ENCODE measurements around the gene SOX14. TPM values are rescaled to one million over a fixed set of nuclear protein-coding genes. Genes with fewer than 3 reads are reported as not detected.

SOX14 gene
- not detected in 2 replicates for total RNA-seq (2014; rRNA removed; shearing (Covaris generic))

DNA sequence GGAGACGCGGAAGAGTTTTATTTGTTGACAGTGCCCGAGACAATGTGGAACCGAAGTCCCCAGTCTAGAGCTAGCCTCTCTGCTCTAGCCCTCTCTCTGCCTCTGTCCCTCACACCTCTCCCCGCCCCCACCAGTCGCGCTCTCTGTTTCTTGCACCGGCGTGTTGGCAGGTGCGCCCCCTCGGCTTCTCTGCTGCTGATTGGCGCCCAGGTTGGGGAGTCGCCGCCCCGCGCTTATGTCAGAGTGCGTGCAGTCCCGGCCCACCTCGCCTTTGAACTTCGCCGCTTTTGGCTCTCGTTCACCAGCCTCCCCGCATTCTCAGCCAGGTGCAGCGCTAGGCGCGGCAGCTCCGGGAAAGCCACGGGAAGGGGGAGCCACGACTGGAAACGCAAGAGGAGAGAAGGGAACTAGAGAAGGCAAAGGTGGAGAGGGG, at the start of gene SOX14:
SOX14 (plus strand) TSS at position 315 of the 433 bp plus-strand sequence. CDS start 470 bp downstream, outside the sequence.
- no peak for DNase-seq (ENCODE audit: low spot score)

DNA sequence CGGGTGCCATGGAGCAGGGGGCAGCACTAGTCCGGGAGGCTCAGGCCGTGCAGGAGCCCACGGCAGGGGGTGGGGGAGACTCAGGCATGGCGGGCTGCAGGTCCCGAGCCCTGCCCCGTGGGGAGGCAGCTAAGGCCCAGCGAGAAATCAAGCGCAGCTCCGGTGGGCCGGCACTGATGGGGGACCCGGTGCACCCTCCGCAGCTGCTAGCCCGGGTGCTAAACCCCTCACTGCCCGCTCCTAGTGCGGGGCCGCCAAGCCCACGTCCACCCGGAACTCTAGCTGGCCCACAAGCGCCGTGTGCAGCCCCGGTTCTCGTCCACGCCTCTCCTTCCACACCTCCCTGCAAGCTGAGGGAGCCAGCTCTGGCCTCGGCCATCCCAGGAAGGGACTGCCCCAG, 49.6 kb upstream of the SOX14 start:
- DNase-seq (ENCODE audit: low spot score): no peak

DNA sequence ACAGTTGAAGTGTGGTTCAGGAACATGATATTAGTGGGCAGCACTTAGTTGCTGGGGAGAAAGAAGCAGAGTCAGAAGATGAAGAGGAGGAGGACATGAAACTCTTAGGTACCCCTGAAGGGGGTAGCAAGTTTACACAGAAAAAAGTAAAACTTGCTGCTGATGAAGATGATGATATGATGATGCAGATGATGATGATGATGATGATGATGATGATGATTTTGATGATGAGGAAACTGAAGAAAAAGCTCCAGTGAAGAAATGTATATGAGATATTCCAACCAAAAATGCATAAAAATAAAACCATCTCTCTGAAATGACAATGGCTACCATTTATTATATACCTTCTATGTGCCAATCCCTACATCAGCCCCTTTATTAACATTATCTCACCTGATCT, 39.9 kb upstream of the SOX14 start:
- no peak for DNase-seq (ENCODE audit: low spot score)

DNA sequence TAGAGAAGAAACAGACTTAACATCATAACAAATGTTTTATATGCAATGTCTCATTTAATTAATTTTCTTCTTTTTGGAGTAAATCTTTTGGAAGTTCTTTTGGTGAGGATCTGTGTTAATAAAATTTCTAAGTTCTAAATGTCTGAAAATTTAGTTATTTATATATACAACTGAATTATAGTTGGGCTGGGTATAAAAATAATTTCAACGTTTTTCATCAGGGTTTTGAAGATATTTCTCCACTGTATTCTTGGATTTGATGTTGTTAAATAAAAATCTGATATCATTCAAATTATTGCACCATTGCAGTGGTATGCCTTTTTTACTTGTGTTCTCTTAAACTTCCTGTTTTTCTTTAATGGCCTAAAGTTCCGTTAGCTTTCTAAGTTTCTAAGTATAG, 26.9 kb upstream of the SOX14 start:
- DNase-seq (ENCODE audit: low spot score): no peak

DNA sequence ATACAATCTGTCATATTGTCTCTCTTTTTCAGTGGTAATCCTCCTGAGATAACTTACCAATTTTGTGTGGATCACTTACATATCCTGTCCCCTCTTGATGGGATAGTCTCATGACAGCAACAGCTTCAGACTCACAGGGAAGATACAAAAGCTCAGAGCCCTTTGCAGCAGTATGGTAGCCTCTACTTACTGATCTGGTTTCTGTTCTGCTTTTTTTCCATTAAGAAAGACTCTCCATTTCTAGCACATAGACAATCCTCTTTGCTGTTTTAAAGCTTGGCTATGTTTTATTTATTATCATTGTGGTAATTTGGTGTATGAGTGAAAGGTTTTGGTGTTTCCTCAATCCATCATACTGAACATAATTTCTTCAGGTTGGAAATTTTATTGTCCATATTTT, 25.4 kb upstream of the SOX14 start:
- no peak for DNase-seq (ENCODE audit: low spot score)

DNA sequence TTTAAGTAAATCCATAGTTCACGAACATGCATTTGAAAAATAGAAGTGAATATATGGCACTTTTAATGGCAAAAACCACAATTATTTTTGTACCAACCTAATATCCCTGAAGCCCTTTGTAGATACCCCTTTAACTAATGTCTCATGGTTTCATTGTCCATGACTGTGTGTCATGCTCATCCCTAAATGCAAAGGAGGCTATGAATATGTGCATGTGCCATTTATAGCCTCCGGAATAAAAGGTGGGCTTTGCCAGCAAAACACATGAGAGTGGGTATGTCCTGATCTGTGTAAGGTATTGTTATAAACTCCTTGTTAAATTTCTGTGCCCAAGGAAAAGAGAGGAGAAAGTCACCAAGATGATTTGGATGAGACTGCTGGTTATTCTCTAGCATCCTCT, 20.5 kb upstream of the SOX14 start:
- no peak for DNase-seq (ENCODE audit: low spot score)

DNA sequence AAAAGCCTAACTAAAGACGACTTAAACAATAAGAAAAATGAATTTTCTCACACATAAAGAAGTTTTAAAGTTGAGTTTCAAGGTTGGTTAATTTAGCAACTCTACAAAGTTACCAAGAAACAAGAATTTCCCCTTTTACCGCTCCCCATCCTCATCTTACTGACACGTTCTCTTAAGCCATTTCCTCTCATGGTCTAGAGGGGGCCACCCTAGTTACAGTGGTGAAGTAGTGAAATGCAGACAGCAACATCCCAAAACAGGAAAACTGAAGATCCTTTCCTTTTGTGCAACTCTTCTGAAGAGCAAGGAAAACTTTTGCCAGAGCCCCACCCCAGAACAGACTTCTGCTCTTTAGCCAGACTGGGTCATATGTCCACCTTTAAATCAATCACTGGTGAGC, 17.3 kb upstream of the SOX14 start:
- no peak for DNase-seq (ENCODE audit: low spot score)

DNA sequence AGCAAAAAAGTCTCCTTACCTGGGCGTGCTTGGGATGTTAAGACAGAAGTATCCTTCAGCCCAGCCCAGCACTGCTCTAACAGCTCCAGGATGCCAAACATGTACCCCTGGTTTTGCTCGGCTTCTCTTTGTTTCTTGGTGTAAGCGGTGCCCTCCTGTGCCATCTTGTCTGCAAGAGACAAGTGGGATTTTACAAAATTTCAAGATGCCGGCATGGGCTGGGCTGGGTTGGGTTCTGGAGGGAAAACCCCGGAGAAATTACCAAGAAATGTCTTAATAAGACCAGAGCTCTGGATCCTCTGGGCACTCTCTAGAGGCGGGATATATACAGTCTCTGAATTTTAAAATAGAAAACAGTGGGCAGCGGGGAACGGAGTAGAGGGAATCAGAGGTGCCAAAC, 4.6 kb upstream of the SOX14 start:
- no peak for DNase-seq (ENCODE audit: low spot score)

DNA sequence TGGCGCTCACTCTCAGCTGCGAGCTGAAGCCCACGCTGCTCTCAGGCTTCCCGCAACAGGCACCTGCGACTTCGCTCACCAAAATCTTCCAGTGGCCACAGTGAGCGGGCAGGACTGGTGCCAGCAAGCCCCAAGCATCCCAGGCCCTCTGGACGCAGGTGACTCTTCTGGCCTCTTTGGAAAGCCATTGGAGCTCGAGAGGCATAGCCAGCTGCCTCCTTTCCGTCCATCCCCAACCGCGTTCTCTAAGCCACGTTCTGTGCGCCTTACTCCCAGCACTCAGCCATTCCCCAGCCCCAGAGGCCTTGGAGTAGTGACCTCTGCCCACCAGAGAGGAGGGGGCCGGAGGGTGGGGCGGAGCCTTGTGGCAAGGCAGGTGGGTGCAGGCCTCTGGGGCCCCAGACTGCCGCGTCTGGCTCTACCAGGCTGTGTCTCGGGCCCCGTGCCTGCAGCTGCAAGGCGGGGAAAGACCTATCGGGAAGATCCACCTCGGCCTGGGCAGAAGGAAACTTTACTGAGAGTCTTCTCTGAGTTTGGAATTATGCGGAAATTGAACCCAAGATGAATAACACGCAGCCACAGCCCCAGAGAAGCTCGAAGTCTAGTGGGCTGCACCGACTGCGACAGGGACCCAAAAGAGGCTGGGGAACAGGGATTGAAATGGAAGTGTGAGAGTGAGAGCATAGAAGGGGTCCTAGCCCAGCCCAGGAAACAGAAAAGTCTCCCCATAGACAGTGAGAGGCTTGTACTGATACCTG, 3.6 kb upstream of the SOX14 start:
- no peak for DNase-seq (ENCODE audit: low spot score)

DNA sequence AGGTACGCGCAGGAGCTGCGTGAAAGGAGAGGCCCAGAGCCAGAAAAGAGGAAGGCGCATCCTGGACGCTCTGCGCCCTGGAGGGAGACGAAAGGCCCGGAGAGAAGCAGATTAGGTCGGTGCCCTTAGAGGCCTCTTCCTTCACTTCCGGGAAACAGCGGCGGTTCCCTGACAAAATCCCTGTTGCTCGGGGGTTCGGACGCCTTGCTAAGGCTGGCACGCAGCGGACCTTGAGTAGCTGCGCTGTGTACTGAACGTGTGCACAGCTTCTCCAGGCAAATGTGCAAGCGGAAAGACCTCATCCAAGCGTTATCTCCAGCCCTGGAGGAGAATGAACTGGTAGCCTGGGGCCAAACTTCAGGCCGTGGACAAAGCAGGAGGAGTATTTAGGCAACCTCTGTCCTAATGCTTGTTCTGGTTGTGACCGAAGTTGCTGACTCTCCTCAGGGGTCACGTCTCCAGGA, 3.0 kb upstream of the SOX14 start:
- no peak for DNase-seq (ENCODE audit: low spot score)

DNA sequence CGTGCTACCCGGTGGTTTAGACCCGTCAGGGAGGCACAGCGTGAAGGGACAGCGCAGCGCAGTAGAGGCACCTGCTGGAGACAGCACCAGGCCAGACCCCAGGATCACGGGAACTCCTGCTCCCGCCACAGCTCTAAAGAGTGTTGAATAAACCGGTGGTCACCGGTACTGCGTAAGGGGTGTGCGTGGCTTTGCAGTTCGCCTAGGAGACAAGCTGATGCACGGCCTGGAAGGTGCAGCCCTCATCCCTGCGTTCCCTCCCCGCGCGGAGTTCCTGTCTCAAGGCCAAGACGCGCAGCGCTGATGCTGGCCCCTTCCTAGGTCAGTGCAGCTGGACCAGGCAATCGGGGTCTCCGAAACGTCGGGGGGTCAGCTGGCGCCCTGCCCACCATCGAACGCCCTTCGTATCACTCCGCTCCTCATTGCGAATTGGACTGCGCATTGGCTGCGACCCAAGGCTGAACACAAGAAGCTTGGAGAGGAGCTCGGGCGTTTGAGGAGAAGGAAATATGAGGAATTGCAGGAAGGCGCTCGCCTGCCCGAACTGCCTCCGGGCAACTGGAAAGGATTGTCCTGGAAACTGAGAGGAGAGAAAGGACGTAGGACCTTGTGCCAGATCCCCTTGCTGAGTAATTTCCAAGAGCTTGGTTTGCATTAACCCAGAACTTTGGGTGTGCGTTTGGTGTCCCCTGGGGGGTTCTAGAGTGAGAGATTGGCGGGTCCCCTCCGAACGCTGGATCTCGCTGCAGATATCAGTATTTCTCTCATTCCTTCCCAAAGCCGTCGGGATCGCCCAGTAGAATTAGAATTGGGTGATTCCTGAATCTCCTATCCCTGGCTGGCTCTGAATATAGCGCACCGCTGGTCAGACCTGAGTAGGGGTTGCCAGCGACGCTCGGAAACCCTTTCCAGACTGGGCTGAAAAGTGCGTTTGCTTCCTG, 2.3 kb upstream of the SOX14 start:
- DNase-seq (ENCODE audit: low spot score): no peak

DNA sequence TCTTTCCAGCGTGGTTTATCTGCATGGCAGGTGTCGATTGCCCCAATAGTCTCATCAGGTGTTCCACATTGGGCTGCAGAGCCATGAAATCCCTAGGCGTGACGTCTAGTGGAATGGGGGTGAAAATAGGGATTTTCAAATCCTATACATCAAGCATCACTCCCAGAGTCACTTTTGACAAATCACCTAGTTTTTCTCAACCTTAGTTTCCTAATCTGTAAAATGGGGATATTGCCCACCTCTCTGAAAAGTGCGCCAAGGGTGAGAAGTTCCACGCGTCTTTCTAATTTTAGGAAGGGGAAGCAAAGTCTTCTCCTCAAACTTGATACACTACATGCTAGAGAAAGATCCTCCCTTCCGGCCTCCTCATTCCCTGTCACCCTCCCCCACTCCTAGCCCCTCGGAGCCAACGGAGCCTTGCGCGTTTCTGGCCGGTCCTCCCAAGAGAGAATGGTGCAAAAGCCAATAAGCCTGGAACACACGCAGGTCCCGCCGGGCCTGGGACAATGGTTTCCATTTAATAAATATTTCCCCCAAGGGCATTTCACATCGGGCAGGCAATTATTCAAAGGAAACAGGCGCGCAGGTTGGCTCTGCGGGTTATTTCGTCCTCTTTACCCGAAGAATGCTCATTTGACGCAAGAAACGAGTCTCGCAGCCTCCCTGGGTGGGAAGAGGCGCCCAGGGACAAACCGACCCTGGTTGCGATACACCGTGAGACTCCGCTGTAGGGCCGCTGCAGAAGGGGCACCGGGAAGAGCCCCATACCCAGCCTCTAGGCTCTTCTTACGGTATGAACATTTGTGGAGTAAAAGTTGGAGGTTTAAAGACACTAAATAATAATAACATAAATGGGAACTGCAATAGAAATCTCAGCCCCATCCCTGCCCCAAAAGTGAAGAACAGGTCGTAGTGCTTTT, 1.2 kb upstream of the SOX14 start:
- DNase-seq (ENCODE audit: low spot score): no peak

DNA sequence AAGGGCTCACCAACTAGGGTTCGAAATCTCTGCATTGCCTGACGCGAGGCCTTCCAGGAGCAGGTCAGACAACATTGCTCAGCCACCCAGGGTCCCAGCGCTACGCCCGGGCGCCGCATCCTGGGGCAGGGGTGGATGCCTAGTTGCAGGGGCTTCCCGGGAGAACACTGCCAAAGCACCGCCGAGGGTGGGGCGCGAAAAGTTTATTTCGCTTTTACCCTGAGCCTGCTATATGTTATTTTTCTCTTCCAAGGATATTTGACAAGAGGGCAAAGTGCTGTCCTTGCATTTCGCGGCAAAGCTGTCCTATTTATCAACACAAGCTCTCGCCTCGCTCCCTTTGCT, 549 bp upstream of the SOX14 start:
- DNase-seq (ENCODE audit: low spot score): no peak

DNA sequence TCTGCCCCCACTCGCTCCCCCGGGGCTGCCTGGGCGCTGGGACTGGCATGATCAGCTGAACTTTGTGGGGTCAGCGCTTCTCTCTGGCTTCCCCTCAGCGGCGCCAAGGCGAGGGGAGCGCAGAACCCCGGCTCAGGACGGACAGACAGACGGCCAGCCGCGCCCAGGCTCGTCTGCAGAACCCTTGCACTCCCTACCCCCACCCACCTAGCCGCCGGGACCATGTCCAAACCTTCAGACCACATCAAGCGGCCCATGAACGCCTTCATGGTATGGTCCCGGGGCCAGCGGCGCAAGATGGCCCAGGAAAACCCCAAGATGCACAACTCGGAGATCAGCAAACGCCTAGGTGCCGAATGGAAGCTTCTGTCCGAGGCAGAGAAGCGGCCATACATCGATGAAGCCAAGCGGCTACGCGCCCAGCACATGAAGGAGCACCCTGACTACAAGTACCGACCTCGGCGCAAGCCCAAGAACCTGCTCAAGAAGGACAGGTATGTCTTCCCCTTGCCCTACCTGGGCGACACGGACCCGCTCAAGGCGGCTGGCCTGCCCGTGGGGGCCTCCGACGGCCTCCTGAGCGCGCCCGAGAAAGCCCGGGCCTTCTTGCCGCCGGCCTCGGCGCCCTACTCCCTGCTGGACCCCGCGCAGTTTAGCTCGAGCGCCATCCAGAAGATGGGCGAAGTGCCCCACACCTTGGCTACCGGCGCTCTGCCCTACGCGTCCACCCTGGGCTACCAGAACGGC, 621 bp downstream of the SOX14 start:
- DNase-seq (ENCODE audit: low spot score): no peak

DNA sequence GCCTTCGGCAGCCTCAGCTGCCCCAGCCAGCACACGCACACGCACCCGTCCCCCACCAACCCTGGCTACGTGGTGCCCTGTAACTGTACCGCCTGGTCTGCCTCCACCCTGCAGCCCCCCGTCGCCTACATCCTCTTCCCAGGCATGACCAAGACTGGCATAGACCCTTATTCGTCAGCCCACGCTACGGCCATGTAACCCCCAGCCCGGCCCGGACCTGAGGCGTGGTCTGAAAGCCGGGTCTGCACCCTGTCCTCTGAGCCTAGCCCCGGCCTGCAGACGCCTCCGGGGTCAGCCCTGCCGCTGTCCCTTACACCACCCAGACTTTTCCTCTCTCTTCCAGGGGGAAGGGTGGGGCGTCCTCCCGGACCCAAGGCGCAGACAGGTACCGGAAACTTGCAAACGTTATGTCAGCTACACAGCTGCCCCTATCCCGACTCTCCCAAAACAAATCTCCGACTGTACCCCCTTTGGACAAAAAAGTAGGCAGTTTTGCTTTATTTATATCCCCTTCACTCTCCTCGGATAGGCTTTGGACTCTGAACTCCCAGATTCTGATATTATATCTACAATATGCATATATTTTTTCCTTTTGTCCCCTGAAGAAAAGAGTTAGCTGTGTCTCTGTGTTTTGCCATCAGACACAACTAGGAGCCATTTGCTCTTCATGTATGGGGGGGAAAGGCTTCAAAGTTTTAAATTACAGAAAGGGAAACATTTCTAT, 1.4 kb downstream of the SOX14 start:
- DNase-seq (ENCODE audit: low spot score): no peak

DNA sequence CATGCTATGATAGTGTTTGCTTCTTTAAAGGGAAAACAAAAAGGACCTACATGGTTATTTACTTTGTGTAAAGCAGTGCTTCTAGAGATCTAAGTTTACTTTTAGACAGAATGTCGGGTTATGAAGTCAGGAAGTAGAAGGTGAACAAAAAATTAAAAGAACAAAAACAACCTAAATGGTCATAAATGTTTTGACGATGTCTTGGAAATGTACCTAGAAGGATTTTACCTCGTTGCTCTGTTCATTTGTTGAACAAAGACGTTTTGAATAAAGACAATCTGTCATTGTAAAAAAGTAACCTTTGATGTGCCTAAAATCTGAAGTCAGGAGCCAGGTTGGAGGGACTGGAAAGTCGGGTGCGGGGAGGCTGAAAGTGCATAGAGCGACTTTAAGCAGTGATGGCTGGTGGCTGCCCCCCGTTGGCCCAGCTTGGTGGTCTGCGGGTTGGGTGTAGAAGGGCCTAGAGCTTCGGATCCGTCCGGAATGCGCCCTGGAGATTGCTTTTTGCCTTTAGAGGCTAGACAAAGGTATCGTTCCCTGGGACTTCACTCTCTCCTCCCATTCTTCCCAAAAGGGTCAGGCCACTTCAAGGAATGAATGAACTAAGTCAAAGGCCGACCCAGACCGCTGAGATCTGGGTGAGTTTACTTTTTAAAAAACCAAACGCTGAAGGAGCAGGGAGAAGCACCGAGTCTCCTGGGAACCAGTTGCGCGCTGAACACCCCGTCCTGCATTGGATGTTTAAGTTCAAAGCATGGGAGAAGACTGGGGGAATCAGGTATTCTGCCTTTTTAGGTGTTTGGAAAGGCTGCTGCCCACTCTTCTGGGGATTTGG, 2.1 kb downstream of the SOX14 start:
- no peak for DNase-seq (ENCODE audit: low spot score)

DNA sequence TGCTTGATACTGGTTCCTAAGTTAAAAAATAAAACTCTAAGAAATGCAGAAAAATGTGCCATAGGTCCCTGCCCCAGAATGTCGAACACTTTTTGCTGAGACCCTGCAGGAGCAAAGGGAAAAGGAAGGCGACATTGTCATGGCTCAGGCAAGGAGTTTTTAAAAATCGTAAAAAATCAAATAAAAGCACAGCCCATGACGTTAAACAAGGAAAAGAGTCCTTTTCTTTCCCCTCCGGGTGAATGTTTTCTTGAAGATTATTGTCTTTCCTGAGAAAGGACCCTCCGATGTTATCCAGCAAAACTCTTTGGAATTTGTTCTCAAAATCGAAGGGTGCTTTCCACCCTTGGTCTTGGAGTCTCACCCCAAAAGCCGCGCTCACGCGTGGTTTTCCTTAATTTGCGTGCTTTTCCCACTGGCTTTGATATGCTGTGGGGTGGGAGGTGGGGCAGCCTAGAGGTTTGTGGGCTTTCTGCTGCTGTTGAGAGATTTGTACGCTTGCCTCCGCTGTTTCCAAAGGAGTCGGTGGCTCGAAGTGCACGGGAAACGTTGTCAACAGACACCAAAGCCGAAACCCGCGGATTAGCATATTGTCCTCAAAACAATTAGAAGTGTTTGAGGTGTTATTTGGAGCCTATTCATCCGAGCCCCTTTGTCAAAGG, 2.9 kb downstream of the SOX14 start:
- no peak for DNase-seq (ENCODE audit: low spot score)

DNA sequence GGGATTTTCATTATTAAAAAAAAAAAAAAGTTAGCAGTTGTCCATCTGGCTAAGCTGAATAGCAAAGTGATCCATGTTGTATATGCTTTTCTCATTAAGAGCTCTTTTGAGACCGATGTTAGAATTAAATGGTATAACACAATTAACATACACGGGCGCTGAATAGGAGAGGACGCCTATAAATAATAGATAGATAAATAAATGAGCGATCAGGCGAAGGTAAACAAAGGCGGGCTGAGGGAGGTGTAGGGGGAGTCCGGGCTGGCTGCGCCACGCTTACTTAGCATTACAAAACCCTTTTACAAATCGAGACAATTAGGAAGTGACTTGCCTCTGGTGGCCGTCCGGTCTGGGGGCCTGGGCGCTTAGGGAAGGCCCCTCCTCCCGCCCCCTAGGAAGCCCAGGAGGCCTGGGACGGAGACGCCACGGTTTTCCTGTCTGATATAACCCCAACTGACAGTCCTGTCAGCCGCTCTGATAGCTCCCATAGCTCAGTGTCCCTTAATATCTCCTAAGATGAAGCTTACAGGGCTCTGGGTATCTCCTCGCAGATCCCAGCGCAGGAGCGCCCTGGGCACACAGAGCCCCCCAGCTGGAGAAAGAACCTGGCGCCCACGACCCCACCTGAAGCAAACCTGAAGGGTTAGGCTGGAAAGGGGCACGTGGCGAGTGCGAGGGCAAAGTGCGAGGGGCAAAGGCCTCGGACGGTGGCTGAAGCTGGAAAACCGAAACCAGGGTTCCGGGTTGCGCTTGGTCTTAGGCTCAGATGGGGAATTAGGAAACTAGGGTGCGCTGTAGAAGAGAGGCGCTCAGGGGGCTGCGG, 3.6 kb downstream of the SOX14 start:
- no peak for DNase-seq (ENCODE audit: low spot score)
